HEK293T (cell line): Measurements from ENCODE around the gene SLC25A29.

ENCODE experiments used
- BHLHE40 ChIP-seq: fragments of 450-650 bp; IDR thresholded peaks from 2 replicates; pipeline ENCODE4 v1.6.1; 2016; ENCODE audit warnings: mild to moderate bottlenecking, moderate library complexity, borderline replicate concordance
- ELF4 ChIP-seq: fragments of 450-650 bp; IDR thresholded peaks from 2 replicates; pipeline ENCODE4 v1.6.1; 2017; ENCODE audit warnings: antibody characterized with exemption
- FOXA1 ChIP-seq: fragments of 450-650 bp; IDR thresholded peaks from 2 replicates; pipeline ENCODE4 v1.6.1; 2016; ENCODE audit warnings: mild to moderate bottlenecking
- L3MBTL2 ChIP-seq: fragments of 450-650 bp; conservative IDR thresholded peaks from 2 replicates; pipeline ENCODE4 v1.6.1; 2016; ENCODE audit warnings: mild to moderate bottlenecking
- PKNOX1 ChIP-seq: fragments of 450-650 bp; IDR thresholded peaks from 2 replicates; pipeline ENCODE4 v1.6.1; 2016
- TARDBP ChIP-seq: fragments of 450-650 bp; IDR thresholded peaks from 2 replicates; pipeline ENCODE4 v1.6.1; 2016

- TF ChIP-seq L3MBTL2 = no peak
- no peak for TF ChIP-seq ELF4
- TF ChIP-seq FOXA1 = no peak
- TF ChIP-seq BHLHE40 = no peak
- no peak for TF ChIP-seq TARDBP
- no peak for TF ChIP-seq PKNOX1
Measured at GRCh38 chr14:100328495-100329163, 22.4 kb upstream of the SLC25A29 start.
